Nephron (organoid): ENCODE results near the gene OR8D4.
"Not testable (repeated sequence)": the region's sequence is repeated elsewhere in the genome, so short reads cannot be mapped to it uniquely, and the experiment has no call there.

Experiments used
- H3K27ac Mint-ChIP-seq, 3 experiments: 2 replicates each; pipeline ENCODE4 v1.8.0; 2020; ENCODE audit warnings: mixed read lengths in 3 of 3, mild to moderate bottlenecking in 2 of 3, moderate library complexity in 1 of 3
- H3K27me3 Mint-ChIP-seq: 2 replicates; pipeline ENCODE4 v1.8.0; 2021; ENCODE audit warnings: low read depth, mild to moderate bottlenecking, moderate library complexity, mixed read lengths
- H3K36me3 Mint-ChIP-seq: 2 replicates; pipeline ENCODE4 v1.8.0; 2020; ENCODE audit warnings: low read depth, mixed read lengths
- H3K4me1 Mint-ChIP-seq: 2 replicates; pipeline ENCODE4 v1.8.0; 2020; ENCODE audit warnings: mixed read lengths
- H3K4me3 Mint-ChIP-seq, 3 experiments: 2 replicates each; pipeline ENCODE4 v1.8.0; 2020; ENCODE audit warnings: mild to moderate bottlenecking in 3 of 3, mixed read lengths in 3 of 3, moderate library complexity in 2 of 3
- H3K9me3 Mint-ChIP-seq: 2 replicates; pipeline ENCODE4 v1.8.0; 2020; ENCODE audit warnings: mixed read lengths
- CTCF ChIP-seq, 3 experiments: fragments of 200-600 bp; sonication (generic); IDR thresholded peaks; one replicate each; pipeline ENCODE4 v1.5.0; 2021; ENCODE audit warnings: antibody characterized with exemption in 3 of 3; ENCODE audit not compliant: unreplicated experiment in 3 of 3

OR8D4 gene

GRCh38 chr11:123901867-123902266 is at the start of gene OR8D4:
Gene OR8D4, plus strand, starts transcription at chr11:123902167. Its CDS starts 4,265 bp downstream, at chr11:123906432.
- no peak for TF ChIP-seq CTCF (IDR thresholded peaks at IDR 0.05; ENCODE audit: unreplicated experiment in 3 of 3)
- no peaks in the 10 kb centered on the region for H3K27me3 Mint-ChIP-seq
- H3K27ac Mint-ChIP-seq, result no peak within 1 kb of the TSS
- H3K4me1 Mint-ChIP-seq, result no peaks in the 10 kb centered on the region
- H3K9me3 Mint-ChIP-seq, result no peaks in the 10 kb centered on the region
- H3K4me3 Mint-ChIP-seq, result no peak within 1 kb of the TSS
- H3K36me3 Mint-ChIP-seq, result no peaks in the 10 kb centered on the region

GRCh38 chr11:123852321-123852720 is 49.6 kb upstream of the OR8D4 start:
- H3K9me3 Mint-ChIP-seq, result peaks cover 16% of the 10 kb centered on the region
- no peaks in the 10 kb centered on the region for H3K4me1 Mint-ChIP-seq
- no peak for TF ChIP-seq CTCF (IDR thresholded peaks at IDR 0.05; ENCODE audit: unreplicated experiment in 3 of 3)
- no peak overlapping the region for H3K4me3 Mint-ChIP-seq
- no peak overlapping the region for H3K27ac Mint-ChIP-seq
- no peaks in the 10 kb centered on the region for H3K36me3 Mint-ChIP-seq
- peaks cover 11% of the 10 kb centered on the region for H3K27me3 Mint-ChIP-seq

- no peaks in the 10 kb centered on the region for H3K4me1 Mint-ChIP-seq
- peaks cover 11% of the 10 kb centered on the region for H3K27me3 Mint-ChIP-seq
- H3K27ac Mint-ChIP-seq, result no peak overlapping the region
- H3K36me3 Mint-ChIP-seq, result no peaks in the 10 kb centered on the region
- no peak overlapping the region for H3K4me3 Mint-ChIP-seq
- no peak for TF ChIP-seq CTCF (IDR thresholded peaks at IDR 0.05; ENCODE audit: unreplicated experiment in 3 of 3)
- H3K9me3 Mint-ChIP-seq, result peaks cover 22% of the 10 kb centered on the region
Measured at GRCh38 chr11:123853038-123853437, 48.9 kb upstream of the OR8D4 start.

GRCh38 chr11:123856444-123856843 is 45.5 kb upstream of the OR8D4 start:
- Mint-ChIP-seq H3K27me3 (peaks cover 6% of the 10 kb centered on the region), H3K4me1 (no peaks in the 10 kb centered on the region), H3K27ac (no peak overlapping the region), H3K36me3 (no peaks in the 10 kb centered on the region), H3K4me3 (no peak overlapping the region), H3K9me3 (peaks cover 22% of the 10 kb centered on the region)
- no peak for TF ChIP-seq CTCF (IDR thresholded peaks at IDR 0.05; ENCODE audit: unreplicated experiment in 3 of 3)

- H3K36me3 Mint-ChIP-seq, result no peaks in the 10 kb centered on the region
- TF ChIP-seq CTCF (IDR thresholded peaks at IDR 0.05; ENCODE audit: unreplicated experiment in 3 of 3), result no peak
- peaks cover 19% of the 10 kb centered on the region for H3K9me3 Mint-ChIP-seq
- H3K4me3 Mint-ChIP-seq, result no peak overlapping the region
- no peaks in the 10 kb centered on the region for H3K4me1 Mint-ChIP-seq
- H3K27me3 Mint-ChIP-seq, result peaks cover 6% of the 10 kb centered on the region
- no peak overlapping the region for H3K27ac Mint-ChIP-seq
Measured at GRCh38 chr11:123859731-123860130, 42.2 kb upstream of the OR8D4 start.

- not testable (repeated sequence) for H3K27ac Mint-ChIP-seq, H3K4me1 Mint-ChIP-seq, H3K9me3 Mint-ChIP-seq, H3K4me3 Mint-ChIP-seq, H3K27me3 Mint-ChIP-seq, H3K36me3 Mint-ChIP-seq
Measured at GRCh38 chr11:123865293-123865692, 36.7 kb upstream of the OR8D4 start.

GRCh38 chr11:123867795-123868194 is 34.2 kb upstream of the OR8D4 start:
- H3K4me1 Mint-ChIP-seq, H3K27me3 Mint-ChIP-seq, H3K4me3 Mint-ChIP-seq, H3K27ac Mint-ChIP-seq, H3K36me3 Mint-ChIP-seq: not testable (repeated sequence)
- H3K9me3 Mint-ChIP-seq, result peaks cover 12% of the 10 kb centered on the region
